ENCODE data around the gene CD160.

DNA sequence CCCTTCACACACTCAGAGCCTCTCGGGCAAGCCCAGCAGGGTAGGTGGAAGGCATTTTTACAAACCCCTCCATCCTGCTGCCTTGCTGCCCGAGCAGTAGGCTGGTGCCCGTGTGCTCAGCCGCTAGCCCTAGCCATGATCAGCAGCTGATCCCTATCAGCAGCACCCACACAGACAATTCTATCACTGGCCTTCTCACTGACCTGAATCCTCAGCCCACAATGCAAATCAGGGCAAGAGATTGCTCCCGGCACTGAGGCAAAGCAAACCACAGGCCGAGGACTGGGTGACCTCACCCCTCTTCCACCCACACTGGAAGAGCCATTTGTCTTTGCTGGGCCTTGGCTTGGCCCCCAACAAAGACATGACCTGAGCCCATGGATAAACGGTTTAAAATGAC lies 11.2 kb upstream of the CD160 start:
- TF ChIP-seq, protein P1, sequence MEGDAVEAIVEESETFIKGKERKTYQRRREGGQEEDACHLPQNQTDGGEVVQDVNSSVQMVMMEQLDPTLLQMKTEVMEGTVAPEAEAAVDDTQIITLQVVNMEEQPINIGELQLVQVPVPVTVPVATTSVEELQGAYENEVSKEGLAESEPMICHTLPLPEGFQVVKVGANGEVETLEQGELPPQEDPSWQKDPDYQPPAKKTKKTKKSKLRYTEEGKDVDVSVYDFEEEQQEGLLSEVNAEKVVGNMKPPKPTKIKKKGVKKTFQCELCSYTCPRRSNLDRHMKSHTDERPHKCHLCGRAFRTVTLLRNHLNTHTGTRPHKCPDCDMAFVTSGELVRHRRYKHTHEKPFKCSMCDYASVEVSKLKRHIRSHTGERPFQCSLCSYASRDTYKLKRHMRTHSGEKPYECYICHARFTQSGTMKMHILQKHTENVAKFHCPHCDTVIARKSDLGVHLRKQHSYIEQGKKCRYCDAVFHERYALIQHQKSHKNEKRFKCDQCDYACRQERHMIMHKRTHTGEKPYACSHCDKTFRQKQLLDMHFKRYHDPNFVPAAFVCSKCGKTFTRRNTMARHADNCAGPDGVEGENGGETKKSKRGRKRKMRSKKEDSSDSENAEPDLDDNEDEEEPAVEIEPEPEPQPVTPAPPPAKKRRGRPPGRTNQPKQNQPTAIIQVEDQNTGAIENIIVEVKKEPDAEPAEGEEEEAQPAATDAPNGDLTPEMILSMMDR (IDR thresholded peaks at IDR 0.05): no peak
- TF ChIP-seq POLR2A (IDR thresholded peaks at IDR 0.05): no peak
